ENCODE results near the gene IER2. TPM values are rescaled to one million over a fixed set of nuclear protein-coding genes. Genes with fewer than 3 reads are reported as not detected.
A peak's percentile ranks its signal among the peaks of the same experiment; 100 is the strongest.

The IER2 gene
- total RNA-seq, 3 donors from 2014 or later (not counting 1 experiment from before 2014, with no cell fraction given): 668 to 1,112 (median 949) TPM

DNA sequence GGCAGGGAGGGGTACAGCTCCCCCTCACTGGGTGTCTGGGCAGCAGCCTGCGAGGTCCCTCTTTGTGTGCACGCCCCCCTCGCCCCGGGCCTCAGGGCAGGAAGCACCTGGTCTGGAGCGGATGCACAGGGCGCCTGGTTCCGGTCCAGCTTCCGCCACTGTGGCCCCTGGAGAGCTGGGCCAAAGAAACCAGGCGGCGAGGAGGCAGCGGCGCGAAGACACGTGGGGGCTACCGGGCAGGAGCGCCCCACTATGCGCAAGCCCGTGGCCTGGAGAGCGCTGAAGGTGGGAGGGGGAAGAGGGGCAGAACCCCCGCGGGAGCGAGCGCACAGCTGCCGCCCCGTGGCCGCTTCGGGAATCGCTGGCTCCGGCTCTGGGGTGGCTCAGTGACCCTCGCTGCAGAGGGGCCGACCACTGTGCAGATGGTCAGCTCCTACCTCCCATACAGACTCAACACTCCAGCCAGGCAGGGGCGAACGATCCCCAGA is 45.8 kb upstream of the IER2 start:
- peaks cover 5% of the 10 kb centered on the region for H3K36me3 ChIP-seq (ENCODE audit: control insufficient read depth, insufficient read depth, low read length)
- Mint-ChIP-seq H3K4me3 (peak overlapping the region; percentile 93), H3K27ac (peak overlapping the region; percentile 70 to 88), H3K4me1 (peaks cover 10 to 43% of the 10 kb centered on the region in 2 donors), H3K9me3 (peaks cover 3% of the 10 kb centered on the region in 2 donors), H3K27me3 (ENCODE audit: low read depth in 2 of 2) (no peaks in the 10 kb centered on the region), H3K36me3 (no peaks in the 10 kb centered on the region)
- peak overlapping the region; percentile 49 for H3K4me3 ChIP-seq (ENCODE audit: low read length)
- H3K27me3 ChIP-seq (ENCODE audit: control insufficient read depth, insufficient read depth, low read length): no peaks in the 10 kb centered on the region
- DNase-seq (peak; percentile 69 to 77), ATAC-seq (peak; percentile 58 to 62 (median 60))
- intact Hi-C loops (cut with micrococcal nuclease): loop anchor here (5.0 kb wide), 2 partner anchors 48 to 317 kb away; partner anchors contain the start of genes IER2 and STX10
- WGBS (ENCODE audit: insufficient coverage): under 1% methylated on average over 33 of the region's 33 CpGs
- TF ChIP-seq, protein P1, sequence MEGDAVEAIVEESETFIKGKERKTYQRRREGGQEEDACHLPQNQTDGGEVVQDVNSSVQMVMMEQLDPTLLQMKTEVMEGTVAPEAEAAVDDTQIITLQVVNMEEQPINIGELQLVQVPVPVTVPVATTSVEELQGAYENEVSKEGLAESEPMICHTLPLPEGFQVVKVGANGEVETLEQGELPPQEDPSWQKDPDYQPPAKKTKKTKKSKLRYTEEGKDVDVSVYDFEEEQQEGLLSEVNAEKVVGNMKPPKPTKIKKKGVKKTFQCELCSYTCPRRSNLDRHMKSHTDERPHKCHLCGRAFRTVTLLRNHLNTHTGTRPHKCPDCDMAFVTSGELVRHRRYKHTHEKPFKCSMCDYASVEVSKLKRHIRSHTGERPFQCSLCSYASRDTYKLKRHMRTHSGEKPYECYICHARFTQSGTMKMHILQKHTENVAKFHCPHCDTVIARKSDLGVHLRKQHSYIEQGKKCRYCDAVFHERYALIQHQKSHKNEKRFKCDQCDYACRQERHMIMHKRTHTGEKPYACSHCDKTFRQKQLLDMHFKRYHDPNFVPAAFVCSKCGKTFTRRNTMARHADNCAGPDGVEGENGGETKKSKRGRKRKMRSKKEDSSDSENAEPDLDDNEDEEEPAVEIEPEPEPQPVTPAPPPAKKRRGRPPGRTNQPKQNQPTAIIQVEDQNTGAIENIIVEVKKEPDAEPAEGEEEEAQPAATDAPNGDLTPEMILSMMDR (IDR thresholded peaks at IDR 0.05): peak; percentile 97
- H3K9me3 ChIP-seq (ENCODE audit: control insufficient read depth, insufficient read depth, low read length): no peaks in the 10 kb centered on the region
- H3K27ac ChIP-seq (ENCODE audit: low read length): peak overlapping the region; percentile 84
- peaks cover 69% of the 10 kb centered on the region for H3K4me1 ChIP-seq (ENCODE audit: control insufficient read depth, insufficient read depth, low read length)

DNA sequence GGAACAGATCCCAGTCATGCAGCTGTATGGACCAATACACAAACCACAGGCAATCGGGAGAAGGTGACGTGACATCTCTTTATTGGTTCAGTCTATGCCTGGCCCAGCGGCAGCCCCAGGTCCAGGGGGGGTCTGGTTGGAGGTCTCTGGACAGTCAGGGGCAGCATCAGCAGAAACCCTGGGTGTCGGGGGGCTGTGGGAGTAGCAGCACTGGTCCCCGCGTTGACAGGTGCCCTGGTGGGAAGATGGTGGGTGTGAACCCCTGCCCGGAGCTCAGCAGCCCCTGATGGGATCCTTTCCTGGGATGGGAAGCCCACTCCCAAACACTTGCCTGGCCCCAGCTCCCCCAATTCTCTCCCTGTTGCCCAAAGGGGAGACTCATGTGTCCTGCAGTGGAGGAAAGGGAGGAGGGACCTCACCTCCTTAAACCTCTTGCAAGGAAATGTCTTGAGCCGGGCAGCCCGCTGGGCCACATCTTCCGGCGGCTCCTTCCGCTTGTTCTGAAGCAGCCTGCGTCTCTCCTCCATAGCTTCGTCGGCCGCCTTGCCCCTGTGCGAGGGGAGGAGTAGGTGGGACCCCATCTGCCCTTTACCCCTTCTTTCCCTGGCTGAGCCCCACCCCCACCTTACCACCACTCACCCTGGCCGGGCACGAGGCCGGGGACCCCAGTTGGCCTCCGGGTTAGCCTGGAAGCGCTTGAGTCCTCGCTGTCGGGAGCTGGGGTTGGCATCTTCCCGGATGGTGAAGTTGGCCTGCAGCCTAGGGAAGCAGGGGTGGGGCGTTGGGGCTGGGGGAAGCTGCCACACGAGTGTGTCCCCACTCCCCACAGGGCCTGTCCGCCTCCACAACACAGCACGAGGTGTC is 45.1 kb upstream of the IER2 start:
- Histone ChIP-seq H3K36me3 (ENCODE audit: control insufficient read depth, insufficient read depth, low read length) (peaks cover 5% of the 10 kb centered on the region), H3K27ac (ENCODE audit: low read length) (peak overlapping the region; percentile 84), H3K4me3 (ENCODE audit: low read length) (peak overlapping the region; percentile 49), H3K9me3 (ENCODE audit: control insufficient read depth, insufficient read depth, low read length) (no peaks in the 10 kb centered on the region), H3K4me1 (ENCODE audit: control insufficient read depth, insufficient read depth, low read length) (peaks cover 62% of the 10 kb centered on the region), H3K27me3 (ENCODE audit: control insufficient read depth, insufficient read depth, low read length) (no peaks in the 10 kb centered on the region)
- H3K27me3 Mint-ChIP-seq (ENCODE audit: low read depth in 2 of 2): no peaks in the 10 kb centered on the region
- peaks cover 5 to 36% of the 10 kb centered on the region in 2 donors for H3K4me1 Mint-ChIP-seq
- no peaks in the 10 kb centered on the region for H3K36me3 Mint-ChIP-seq
- H3K27ac Mint-ChIP-seq: peak overlapping the region; percentile 70 to 88
- intact Hi-C loops (cut with micrococcal nuclease): loop anchor here (5.0 kb wide), 2 partner anchors 47 to 318 kb away; partner anchors contain the start of genes IER2 and STX10
- DNase-seq: peak in 1 of 2 donors; percentile 54
- peaks cover 0 to 1% of the 10 kb centered on the region in 2 donors for H3K9me3 Mint-ChIP-seq
- WGBS (ENCODE audit: insufficient coverage): 15% methylated on average over 18 of the region's 29 CpGs
- TF ChIP-seq, protein P1 (IDR thresholded peaks at IDR 0.05): peak; percentile 59
- peak; percentile 18 to 36 (median 30) for ATAC-seq
- peak overlapping the region; percentile 93 for H3K4me3 Mint-ChIP-seq

DNA sequence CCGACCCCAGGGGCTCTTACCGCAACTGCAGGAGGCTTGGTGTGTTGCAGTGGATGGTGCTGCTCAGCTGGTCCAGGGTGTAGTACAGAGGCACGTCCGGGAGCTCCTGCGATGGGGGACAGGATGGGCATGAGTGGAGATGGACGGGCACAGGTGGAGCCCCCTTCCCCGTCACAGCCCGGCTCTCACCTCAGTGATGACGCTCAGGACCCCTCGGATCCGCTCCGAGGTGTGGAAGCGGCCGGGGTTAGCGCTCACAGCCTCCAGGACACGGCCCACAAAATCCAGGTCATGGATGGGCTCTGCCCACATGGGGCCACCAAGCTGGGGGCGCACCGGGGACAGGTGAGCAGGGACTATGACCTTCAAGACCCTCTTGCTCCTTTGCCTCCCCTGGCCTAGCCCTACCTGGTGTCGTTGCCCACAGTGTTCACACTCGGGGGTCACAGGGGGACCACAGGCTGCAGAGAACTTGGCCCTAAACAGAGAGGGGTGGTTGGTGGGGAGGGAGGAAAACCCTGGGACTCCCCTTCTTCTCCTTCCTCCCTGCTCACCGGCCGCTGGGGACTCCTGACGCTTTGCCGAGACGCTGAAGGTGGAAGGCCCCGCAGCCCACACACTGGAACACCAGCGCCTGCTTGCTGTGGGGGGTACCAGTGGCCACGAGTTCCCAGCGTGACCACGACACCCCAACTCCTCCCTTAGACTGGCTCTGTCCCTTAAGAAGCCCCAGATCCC is 40.7 kb upstream of the IER2 start:
- H3K4me3 ChIP-seq (ENCODE audit: low read length): no peak overlapping the region
- Mint-ChIP-seq H3K9me3 (no peaks in the 10 kb centered on the region), H3K4me3 (no peak overlapping the region), H3K36me3 (no peaks in the 10 kb centered on the region), H3K4me1 (peaks cover 0 to 9% of the 10 kb centered on the region in 2 donors), H3K27me3 (ENCODE audit: low read depth in 2 of 2) (no peaks in the 10 kb centered on the region), H3K27ac (no peak overlapping the region)
- H3K36me3 ChIP-seq (ENCODE audit: control insufficient read depth, insufficient read depth, low read length): peaks cover 8% of the 10 kb centered on the region
- H3K9me3 ChIP-seq (ENCODE audit: control insufficient read depth, insufficient read depth, low read length): no peaks in the 10 kb centered on the region
- DNase-seq (no peak), ATAC-seq (no peak)
- H3K27ac ChIP-seq (ENCODE audit: low read length): no peak overlapping the region
- 95% methylated on average over 30 of the region's 30 CpGs for WGBS (ENCODE audit: insufficient coverage)
- intact Hi-C loops (cut with micrococcal nuclease): no loop called here
- peaks cover 18% of the 10 kb centered on the region for H3K4me1 ChIP-seq (ENCODE audit: control insufficient read depth, insufficient read depth, low read length)
- H3K27me3 ChIP-seq (ENCODE audit: control insufficient read depth, insufficient read depth, low read length): no peaks in the 10 kb centered on the region
- TF ChIP-seq, protein P1 (IDR thresholded peaks at IDR 0.05): no peak
